Bronchial epithelial cell (primary cell): Measurements from ENCODE around the gene DUSP7. TPM values are rescaled to one million over a fixed set of nuclear protein-coding genes. Genes with fewer than 3 reads are reported as not detected.

Experiments
- DNase-seq: peaks from one replicate; pipeline ENCODE4 v3.0.0-alpha.2; 2010; ENCODE audit warnings: low read depth
- FAIRE-seq: peaks from 2 replicates; lab custom pipeline; 2011; peaks lifted over from hg19 to GRCh38; lab: Jason Lieb, UNC
- H3K27me3 ChIP-seq: 2 replicates; pipeline ENCODE4 v1.5.1; 2011; ENCODE audit warnings: low read length; ENCODE audit not compliant: control insufficient read depth, insufficient read depth
- H3K36me3 ChIP-seq: 2 replicates; pipeline ENCODE4 v1.5.1; 2011; ENCODE audit warnings: low read length; ENCODE audit not compliant: control insufficient read depth, insufficient read depth
- H3K4me3 ChIP-seq: 2 replicates; pipeline ENCODE4 v1.5.1; 2011; ENCODE audit warnings: mild to moderate bottlenecking, low read depth, low read length, control low read depth
- total RNA-seq: library from RNA; depleted of rRNA; stranded (reverse); fragments of >200 nt; gene quantifications from 2 replicates; pipeline ENCODE4 v1.2.1, GENCODE V29; 2014
- TF ChIP-seq, protein P1 (sequence below): IDR thresholded peaks from 2 replicates; pipeline ENCODE4 v1.5.1; 2011; ENCODE audit warnings: mild to moderate bottlenecking, moderate library complexity, low read length, control low read depth, inconsistent platforms; ENCODE audit not compliant: insufficient read depth, severe bottlenecking

The DUSP7 gene
- total RNA-seq, 1 donor from 2014 or later, result 38.2 TPM

DNA sequence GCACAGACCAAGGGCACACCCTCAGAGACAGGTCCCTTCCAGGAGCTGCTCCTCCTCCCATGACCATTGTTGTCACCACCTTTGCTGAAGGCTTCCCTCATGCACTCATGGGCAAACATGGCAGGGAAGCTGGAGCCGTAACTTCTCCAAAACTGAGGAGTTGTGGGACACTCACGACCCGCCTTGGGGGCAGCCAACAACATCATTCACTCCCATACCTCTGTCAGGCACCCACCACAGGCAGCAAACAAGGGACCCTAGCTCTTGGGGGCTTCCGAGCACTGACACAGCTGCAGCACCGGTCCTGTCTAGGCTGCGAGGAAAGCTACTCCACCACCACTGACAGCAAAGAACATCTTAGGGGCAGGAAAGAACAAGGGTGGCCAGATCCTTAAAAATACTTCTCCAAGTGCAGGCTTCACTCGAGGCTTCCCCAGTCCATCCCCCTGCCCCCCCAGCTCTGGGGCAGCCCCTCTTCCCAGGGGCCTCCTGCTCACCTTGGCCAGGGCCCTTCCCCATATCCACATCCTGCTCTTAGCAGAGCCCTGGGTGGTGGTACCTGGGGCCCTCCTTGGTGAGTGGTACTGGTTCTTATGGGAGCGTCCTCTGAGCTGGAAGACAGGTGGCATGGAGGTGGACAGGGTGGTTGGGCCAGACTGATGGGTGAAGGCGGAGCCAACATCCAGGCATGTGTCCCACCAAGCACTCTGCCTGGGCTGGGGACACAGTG, 28.0 kb upstream of the DUSP7 start:
- Histone ChIP-seq H3K27me3 (no peaks in the 10 kb centered on the region), H3K36me3 (no peaks in the 10 kb centered on the region), H3K4me3 (no peak overlapping the region)
- FAIRE-seq (no peak), DNase-seq (no peak)
- TF ChIP-seq, protein P1, sequence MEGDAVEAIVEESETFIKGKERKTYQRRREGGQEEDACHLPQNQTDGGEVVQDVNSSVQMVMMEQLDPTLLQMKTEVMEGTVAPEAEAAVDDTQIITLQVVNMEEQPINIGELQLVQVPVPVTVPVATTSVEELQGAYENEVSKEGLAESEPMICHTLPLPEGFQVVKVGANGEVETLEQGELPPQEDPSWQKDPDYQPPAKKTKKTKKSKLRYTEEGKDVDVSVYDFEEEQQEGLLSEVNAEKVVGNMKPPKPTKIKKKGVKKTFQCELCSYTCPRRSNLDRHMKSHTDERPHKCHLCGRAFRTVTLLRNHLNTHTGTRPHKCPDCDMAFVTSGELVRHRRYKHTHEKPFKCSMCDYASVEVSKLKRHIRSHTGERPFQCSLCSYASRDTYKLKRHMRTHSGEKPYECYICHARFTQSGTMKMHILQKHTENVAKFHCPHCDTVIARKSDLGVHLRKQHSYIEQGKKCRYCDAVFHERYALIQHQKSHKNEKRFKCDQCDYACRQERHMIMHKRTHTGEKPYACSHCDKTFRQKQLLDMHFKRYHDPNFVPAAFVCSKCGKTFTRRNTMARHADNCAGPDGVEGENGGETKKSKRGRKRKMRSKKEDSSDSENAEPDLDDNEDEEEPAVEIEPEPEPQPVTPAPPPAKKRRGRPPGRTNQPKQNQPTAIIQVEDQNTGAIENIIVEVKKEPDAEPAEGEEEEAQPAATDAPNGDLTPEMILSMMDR, result no peak

DNA sequence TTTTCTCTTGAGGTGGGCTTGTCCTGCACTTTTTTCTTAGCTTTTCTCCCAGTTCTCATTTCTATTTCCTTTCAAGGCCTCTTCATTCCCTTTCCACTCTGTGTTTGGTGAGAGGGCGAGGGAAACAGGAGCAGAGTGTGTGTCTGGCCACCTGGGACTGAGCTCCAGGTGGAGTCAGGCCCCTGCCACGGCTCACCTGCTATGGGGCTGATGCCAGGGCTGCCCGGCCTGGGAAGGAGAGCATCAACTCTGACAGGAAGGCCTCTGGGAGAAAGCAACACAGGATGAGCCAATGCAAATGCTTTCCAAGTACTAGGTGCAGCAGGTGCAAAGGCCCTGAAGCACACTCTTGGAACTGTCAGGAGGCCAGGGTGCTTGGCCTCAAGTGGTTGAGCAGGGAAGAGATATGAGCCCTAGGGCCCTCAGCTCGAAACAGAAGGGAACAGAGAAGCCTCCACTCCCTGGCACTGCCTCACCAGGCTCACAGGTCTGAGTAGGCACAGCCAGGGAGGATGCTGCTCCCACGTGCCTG, 27.3 kb upstream of the DUSP7 start:
- H3K27me3 ChIP-seq, result no peaks in the 10 kb centered on the region
- TF ChIP-seq, protein P1, result no peak
- H3K4me3 ChIP-seq, result no peak overlapping the region
- no peak for FAIRE-seq
- DNase-seq, result no peak
- H3K36me3 ChIP-seq, result no peaks in the 10 kb centered on the region

- TF ChIP-seq, protein P1, result no peak
- no peaks in the 10 kb centered on the region for H3K27me3 ChIP-seq
- FAIRE-seq (no peak), DNase-seq (no peak)
- no peaks in the 10 kb centered on the region for H3K36me3 ChIP-seq
- no peak overlapping the region for H3K4me3 ChIP-seq
Observed at GRCh38 chr3:52082951-52083350, 26.6 kb upstream of the DUSP7 start.

GRCh38 chr3:52080830-52081719, 24.7 kb upstream of the DUSP7 start:
- TF ChIP-seq, protein P1, result no peak
- H3K4me3 ChIP-seq, result no peak overlapping the region
- no peaks in the 10 kb centered on the region for H3K27me3 ChIP-seq
- no peaks in the 10 kb centered on the region for H3K36me3 ChIP-seq
- FAIRE-seq (peak; percentile 40), DNase-seq (no peak)

GRCh38 chr3:52079958-52080357, 23.6 kb upstream of the DUSP7 start:
- no peak for FAIRE-seq

More at GRCh38 chr3:52079958-52080357, 23.6 kb upstream of the DUSP7 start:
- TF ChIP-seq, protein P1, result no peak
- no peaks in the 10 kb centered on the region for H3K27me3 ChIP-seq
- no peaks in the 10 kb centered on the region for H3K36me3 ChIP-seq
- no peak for DNase-seq
- H3K4me3 ChIP-seq, result no peak overlapping the region
